ENCODE data around the gene ASS1.

The ASS1 gene

DNA sequence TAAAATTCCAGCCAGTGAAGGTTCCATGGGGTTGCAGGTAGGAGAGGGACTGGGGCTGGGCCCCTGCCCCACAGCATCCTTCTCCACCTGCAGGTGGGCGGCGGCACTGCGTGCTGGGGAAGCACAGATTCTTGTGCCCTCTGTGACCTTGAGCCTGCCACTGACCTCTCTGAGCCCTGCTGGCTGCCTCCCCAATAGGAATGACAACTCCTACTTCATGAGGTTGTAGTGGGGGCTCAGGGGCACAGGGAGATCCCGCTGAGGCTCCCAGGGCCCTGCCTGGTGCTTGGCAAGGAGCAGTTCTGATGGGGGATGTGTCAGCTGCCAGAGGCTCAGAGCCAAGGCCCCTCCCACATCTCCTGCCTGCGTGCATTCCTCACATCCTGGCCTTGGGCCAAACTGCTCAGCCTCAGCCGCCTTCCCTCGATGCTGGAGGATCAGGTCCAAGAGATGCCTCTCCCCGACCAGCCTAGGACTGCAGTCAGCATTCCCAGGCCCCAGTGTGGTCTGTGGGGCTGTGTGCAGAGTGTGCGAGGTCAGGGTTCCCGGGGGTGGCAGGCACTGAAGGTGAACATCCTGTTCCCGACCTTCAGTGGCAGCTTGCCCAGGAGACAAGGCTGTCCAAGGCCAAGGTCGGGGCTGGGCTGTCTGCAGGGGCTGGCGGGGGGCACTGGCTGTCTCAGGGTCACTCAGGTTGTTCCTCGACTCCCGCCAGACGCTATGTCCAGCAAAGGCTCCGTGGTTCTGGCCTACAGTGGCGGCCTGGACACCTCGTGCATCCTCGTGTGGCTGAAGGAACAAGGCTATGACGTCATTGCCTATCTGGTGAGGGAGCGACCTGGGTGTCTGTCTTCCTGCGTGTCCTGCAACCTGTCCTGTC lies 7.0 kb downstream of the ASS1 start:
- in situ Hi-C loops (cut with MboI; ENCODE audit: low sequenced_read_pairs): no loop called here

GRCh38 chr9:130452835-130453234 lies 8.1 kb downstream of the ASS1 start:
- in situ Hi-C loops (cut with MboI; ENCODE audit: low sequenced_read_pairs): no loop called here

- in situ Hi-C loops (cut with MboI; ENCODE audit: low sequenced_read_pairs): no loop called here
These were observed 8.7 kb downstream of the ASS1 start for GRCh38 chr9:130453487-130453886.

- in situ Hi-C loops (cut with MboI; ENCODE audit: low sequenced_read_pairs): no loop called here
These were observed 9.5 kb downstream of the ASS1 start for GRCh38 chr9:130454096-130454811.

DNA sequence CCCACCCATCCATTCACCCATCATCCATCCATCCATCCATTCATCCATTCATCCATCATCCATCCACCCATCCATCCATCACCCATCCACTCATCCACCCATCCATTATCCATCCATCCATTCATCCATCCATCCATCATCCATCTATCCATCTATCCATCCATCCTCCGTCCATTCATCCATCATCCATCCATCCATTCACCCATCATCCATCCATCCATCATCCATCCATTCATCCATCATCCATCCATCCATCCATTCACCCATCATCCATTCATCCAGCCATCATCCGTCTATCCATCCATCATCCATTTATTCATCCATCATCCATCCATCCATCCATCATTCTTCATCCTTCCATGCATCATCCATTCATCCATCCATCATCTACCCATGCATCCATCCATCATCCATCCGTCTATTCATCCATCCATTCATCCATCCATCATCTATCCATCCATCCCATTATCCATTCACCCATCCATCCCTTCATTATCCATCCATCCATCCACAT lies 10.1 kb downstream of the ASS1 start:
- in situ Hi-C loops (cut with MboI; ENCODE audit: low sequenced_read_pairs): no loop called here

GRCh38 chr9:130458027-130458803 lies 13.5 kb downstream of the ASS1 start:
- in situ Hi-C loops (cut with MboI; ENCODE audit: low sequenced_read_pairs): no loop called here

DNA sequence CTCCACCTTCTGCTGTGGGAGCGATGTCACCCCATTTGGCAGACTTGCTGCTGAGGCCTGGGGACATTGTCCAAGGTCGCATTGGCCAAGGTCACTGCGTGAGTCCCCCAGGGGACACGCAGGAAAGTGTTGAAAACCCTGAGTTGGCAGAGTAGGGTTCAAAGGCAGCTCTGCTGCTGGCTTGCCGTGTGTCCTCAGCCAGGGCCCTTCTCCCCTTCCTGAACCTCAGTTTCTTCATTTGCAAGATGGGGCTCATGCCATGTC lies 14.0 kb downstream of the ASS1 start:
- in situ Hi-C loops (cut with MboI; ENCODE audit: low sequenced_read_pairs): no loop called here

- in situ Hi-C loops (cut with MboI; ENCODE audit: low sequenced_read_pairs): no loop called here
These were observed 14.4 kb downstream of the ASS1 start for GRCh38 chr9:130459151-130459550.

DNA sequence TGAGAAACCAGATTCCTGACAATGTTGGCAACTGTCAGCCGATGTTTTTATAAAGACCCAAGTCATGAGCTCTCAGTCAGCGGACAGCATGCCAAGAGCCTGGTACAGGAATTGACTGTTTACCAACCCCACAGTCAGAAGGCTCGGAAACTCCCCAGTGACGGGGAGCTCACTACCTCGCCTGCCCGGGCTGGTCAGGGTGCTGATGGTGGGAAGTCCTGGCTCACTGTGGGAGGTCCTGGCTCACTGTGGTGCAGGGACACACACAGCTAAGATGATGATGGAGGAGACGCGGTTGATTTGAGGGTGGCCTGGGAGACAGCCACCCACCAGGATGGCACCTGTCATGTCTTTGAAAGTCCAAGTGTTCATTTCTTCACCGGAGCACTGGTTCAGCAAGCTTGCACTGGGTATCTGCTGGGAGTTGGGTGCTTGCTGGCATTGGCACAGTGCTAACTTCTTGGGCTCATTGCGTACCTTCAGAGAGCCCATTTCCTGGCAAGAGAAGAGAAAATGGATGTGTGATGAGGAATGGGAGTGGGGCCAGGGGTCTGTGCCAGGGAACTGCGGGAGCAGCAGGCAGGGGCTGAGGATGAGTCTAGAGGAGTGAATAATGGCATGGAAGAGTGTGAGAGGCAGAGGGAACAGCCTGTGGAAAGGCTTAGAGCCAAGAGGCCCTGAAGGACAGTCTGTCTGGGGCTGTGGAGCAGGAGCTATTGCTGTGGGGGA lies 15.3 kb downstream of the ASS1 start:
- in situ Hi-C loops (cut with MboI; ENCODE audit: low sequenced_read_pairs): loop anchor here (10.0 kb wide), 1 partner anchor 215 kb away; no protein-coding TSS in a partner anchor

- in situ Hi-C loops (cut with MboI; ENCODE audit: low sequenced_read_pairs): loop anchor here (10.0 kb wide), 1 partner anchor 214 kb away; no protein-coding TSS in a partner anchor
These were observed 16.5 kb downstream of the ASS1 start for GRCh38 chr9:130461218-130461630.

- in situ Hi-C loops (cut with MboI; ENCODE audit: low sequenced_read_pairs): loop anchor here (10.0 kb wide), 1 partner anchor 213 kb away; no protein-coding TSS in a partner anchor
These were observed 17.0 kb downstream of the ASS1 start for GRCh38 chr9:130461731-130462130.

GRCh38 chr9:130462685-130463540 lies 18.2 kb downstream of the ASS1 start:
- in situ Hi-C loops (cut with MboI; ENCODE audit: low sequenced_read_pairs): loop anchor here (10.0 kb wide), 1 partner anchor 212 kb away; no protein-coding TSS in a partner anchor

GRCh38 chr9:130463763-130464745 lies 19.3 kb downstream of the ASS1 start:
- in situ Hi-C loops (cut with MboI; ENCODE audit: low sequenced_read_pairs): loop anchor here (10.0 kb wide), 1 partner anchor 211 kb away; no protein-coding TSS in a partner anchor

DNA sequence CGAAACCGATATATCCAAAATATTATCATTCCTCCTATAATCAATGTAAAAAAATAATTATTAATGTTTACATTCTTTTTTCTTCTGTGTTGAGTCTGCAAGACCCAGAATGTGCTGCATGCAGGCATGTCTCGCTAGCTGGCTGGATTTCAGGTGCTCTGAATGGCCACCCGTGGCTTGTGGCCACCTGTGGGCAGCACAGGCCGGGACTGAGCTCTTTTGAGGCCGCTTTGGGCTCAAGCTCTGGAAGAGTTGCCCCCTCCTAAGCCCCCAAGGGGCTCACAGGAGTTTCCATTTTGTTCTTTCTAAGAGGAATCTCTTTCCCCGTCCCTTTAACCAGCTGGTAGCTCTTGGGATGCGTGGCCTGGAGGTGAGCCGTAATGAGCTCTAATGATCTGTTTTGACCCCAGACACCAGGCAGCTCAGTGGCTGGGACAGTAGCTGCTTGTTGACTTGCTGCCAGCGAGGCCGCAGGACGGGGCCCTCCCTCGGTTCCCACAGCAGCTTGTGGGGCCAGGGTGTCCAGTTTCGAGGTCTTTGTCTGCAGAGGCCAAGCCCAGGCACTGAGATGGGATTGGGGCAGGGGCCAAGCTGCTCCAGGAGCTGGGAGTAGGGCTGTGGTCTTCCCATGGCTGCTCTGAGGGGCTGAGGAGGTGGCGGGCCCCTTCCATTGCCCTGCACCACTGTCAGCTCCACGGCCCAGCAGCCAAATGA lies 20.8 kb downstream of the ASS1 start:
- in situ Hi-C loops (cut with MboI; ENCODE audit: low sequenced_read_pairs): loop anchor here (10.0 kb wide), 1 partner anchor 209 kb away; no protein-coding TSS in a partner anchor

- in situ Hi-C loops (cut with MboI; ENCODE audit: low sequenced_read_pairs): loop anchor here (10.0 kb wide), 1 partner anchor 208 kb away; no protein-coding TSS in a partner anchor
These were observed 21.9 kb downstream of the ASS1 start for GRCh38 chr9:130466537-130467217.

DNA sequence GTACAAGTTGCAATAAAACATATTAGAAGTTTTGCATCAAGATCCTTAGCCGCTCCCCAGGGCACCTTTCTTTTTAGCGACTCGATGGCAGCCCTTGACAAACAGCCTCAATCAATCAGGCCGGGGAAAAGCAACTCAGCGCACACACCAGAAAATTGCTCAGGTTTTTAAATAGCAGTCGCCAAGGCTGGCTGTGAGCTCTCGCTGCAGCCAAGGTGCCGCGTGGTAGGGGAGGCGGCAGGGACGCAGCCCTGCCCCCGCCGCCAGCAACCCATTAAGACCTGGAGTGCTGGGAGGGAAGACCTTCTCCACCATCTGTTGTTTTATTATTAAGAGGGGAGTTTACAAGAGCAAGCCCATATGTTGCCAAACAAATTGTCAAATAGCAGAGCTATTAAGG lies 22.6 kb downstream of the ASS1 start:
- in situ Hi-C loops (cut with MboI; ENCODE audit: low sequenced_read_pairs): loop anchor here (10.0 kb wide), 1 partner anchor 207 kb away; no protein-coding TSS in a partner anchor

DNA sequence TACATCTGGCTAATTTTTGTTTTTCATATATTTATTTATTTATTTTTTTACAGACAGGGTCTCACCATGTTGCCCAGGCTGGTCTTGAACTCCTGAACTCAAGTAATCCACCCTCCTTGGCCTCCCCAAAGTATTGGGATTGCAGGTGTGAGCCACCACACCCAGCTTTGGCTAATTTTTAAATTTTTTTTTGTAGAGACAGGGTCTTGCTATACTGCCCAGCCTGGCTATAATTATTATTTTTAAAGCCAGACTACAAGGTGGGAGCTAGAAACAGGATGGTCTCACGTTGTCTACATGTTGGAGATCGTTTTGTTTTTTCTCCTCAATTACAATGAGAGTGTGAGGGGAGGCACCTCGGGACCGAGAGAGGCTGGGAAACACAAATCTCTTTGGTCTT lies 23.8 kb downstream of the ASS1 start:
- in situ Hi-C loops (cut with MboI; ENCODE audit: low sequenced_read_pairs): loop anchor here (10.0 kb wide), 1 partner anchor 206 kb away; no protein-coding TSS in a partner anchor

All from HL-60/S4 treated with phorbol 12-myristate 13-acetate at 8.2 ng/mL for 4 days and 3 days (cell line).